SK-N-MC (cell line): ENCODE measurements around the gene RNF13.

Experiments
- EZH2 ChIP-seq: fragments of 200-600 bp; sonication (generic); IDR thresholded peaks from one replicate; pipeline ENCODE4 v1.6.1; 2017; ENCODE audit warnings: antibody characterized with exemption
- FOXP2 ChIP-seq: optimal IDR thresholded peaks from 2 replicates; pipeline ENCODE3; 2011; ENCODE audit warnings: mild to moderate bottlenecking, moderate library complexity; ENCODE audit not compliant: insufficient read depth; ENCODE audit errors: extremely low read length, control extremely low read depth
- POLR2AphosphoS5 ChIP-seq: IDR thresholded peaks from 2 replicates; pipeline ENCODE4 v1.6.1; 2012; ENCODE audit warnings: mild to moderate bottlenecking, low read depth, low read length, borderline replicate concordance

DNA sequence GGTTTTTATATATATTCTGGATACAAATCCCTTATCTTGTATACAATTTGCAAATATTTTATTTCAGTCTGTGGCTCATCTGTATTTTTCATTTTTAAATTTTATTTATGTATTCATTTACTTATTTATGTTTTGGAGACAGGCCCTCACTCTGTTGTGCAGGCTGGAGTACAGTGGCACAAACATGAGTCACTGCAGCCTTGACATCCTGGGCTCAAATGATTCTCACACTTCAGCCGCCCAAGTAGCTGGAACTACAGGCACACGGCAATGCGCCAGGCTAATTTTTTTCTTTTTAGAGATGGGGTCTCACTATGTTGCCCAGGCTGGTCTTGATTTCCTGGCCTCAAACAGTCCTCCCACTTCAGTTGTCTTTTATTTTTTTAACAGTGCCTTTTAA, 107.1 kb downstream of the RNF13 start:
- TF ChIP-seq POLR2AphosphoS5 (no peak), EZH2 (no peak), FOXP2 (no peak)
